ENCODE results near the gene ARMH4.

ARMH4 gene

GRCh38 chr14:58055497-58056010, 96.5 kb downstream of the ARMH4 start:
- no peak overlapping the region for H3K4me3 ChIP-seq (ENCODE audit: low read depth, low read length)
- in situ Hi-C loops (cut with HindIII; ENCODE audit: low sequenced_read_pairs): loop anchor here (25.0 kb wide), 1 partner anchor 568 kb away; the partner anchor contains the start of gene CCDC198
- DNase-seq (ENCODE audit: low read depth): no peak
- no peak for TF ChIP-seq CTCF (IDR thresholded peaks at IDR 0.05; ENCODE audit: low read depth, low read length, missing control alignments)

GRCh38 chr14:58054100-58054499, 97.9 kb downstream of the ARMH4 start:
- H3K4me3 ChIP-seq (ENCODE audit: low read depth, low read length): no peak overlapping the region
- in situ Hi-C loops (cut with HindIII; ENCODE audit: low sequenced_read_pairs): loop anchor here (25.0 kb wide), 1 partner anchor 567 kb away; the partner anchor contains the start of gene CCDC198
- TF ChIP-seq CTCF (IDR thresholded peaks at IDR 0.05; ENCODE audit: low read depth, low read length, missing control alignments): no peak
- DNase-seq (ENCODE audit: low read depth): no peak

GRCh38 chr14:58048219-58048618, 103.8 kb downstream of the ARMH4 start:
- H3K4me3 ChIP-seq (ENCODE audit: low read depth, low read length): no peak overlapping the region
- TF ChIP-seq CTCF (IDR thresholded peaks at IDR 0.05; ENCODE audit: low read depth, low read length, missing control alignments): no peak
- in situ Hi-C loops (cut with HindIII; ENCODE audit: low sequenced_read_pairs): no loop called here
- no peak for DNase-seq (ENCODE audit: low read depth)

GRCh38 chr14:58027904-58028303, 124.1 kb downstream of the ARMH4 start:
- in situ Hi-C loops (cut with HindIII; ENCODE audit: low sequenced_read_pairs): no loop called here

GRCh38 chr14:58026967-58027366, 125.0 kb downstream of the ARMH4 start:
- in situ Hi-C loops (cut with HindIII; ENCODE audit: low sequenced_read_pairs): no loop called here
- no peak for TF ChIP-seq CTCF (IDR thresholded peaks at IDR 0.05; ENCODE audit: low read depth, low read length, missing control alignments)
- DNase-seq (ENCODE audit: low read depth): no peak

More at GRCh38 chr14:58027904-58028303, 124.1 kb downstream of the ARMH4 start:
- TF ChIP-seq CTCF (IDR thresholded peaks at IDR 0.05; ENCODE audit: low read depth, low read length, missing control alignments): no peak
- DNase-seq (ENCODE audit: low read depth): no peak
- H3K4me3 ChIP-seq (ENCODE audit: low read depth, low read length): no peak overlapping the region

GRCh38 chr14:58026219-58026618, 125.8 kb downstream of the ARMH4 start:
- DNase-seq (ENCODE audit: low read depth): no peak
- no peak overlapping the region for H3K4me3 ChIP-seq (ENCODE audit: low read depth, low read length)
- in situ Hi-C loops (cut with HindIII; ENCODE audit: low sequenced_read_pairs): no loop called here
- no peak for TF ChIP-seq CTCF (IDR thresholded peaks at IDR 0.05; ENCODE audit: low read depth, low read length, missing control alignments)

More at GRCh38 chr14:58026967-58027366, 125.0 kb downstream of the ARMH4 start:
- H3K4me3 ChIP-seq (ENCODE audit: low read depth, low read length): no peak overlapping the region

Data from astrocyte of the cerebellum (primary cell).